ENCODE data around the gene SYT12. TPM values are rescaled to one million over a fixed set of nuclear protein-coding genes. Genes with fewer than 3 reads are reported as not detected.

Gene SYT12
- total RNA-seq, 2 experiments from 2014 or later: not detected

GRCh38 chr11:66985508-66986177 is 37.3 kb upstream of the SYT12 start:
- ChIA-PET POLR2A (no interaction called here), CTCF (no interaction called here)
- H3K27ac Mint-ChIP-seq: no peak overlapping the region
- Histone ChIP-seq H3K4me3 (ENCODE audit: low read length) (no peak overlapping the region), H3K27me3 (ENCODE audit: control insufficient read depth in 1 of 2, insufficient read depth in 2 of 2, low read length in 2 of 2) (peaks cover 0 to 3% of the 10 kb centered on the region in 2 experiments), H3K27ac (ENCODE audit: low read depth in 1 of 2, low read length in 2 of 2) (no peak overlapping the region), H3K4me1 (ENCODE audit: insufficient read depth, low read length) (peaks cover 4% of the 10 kb centered on the region), H3K9me3 (ENCODE audit: control insufficient read depth in 1 of 2, insufficient read depth in 1 of 2, low read length in 2 of 2) (no peaks in the 10 kb centered on the region), H3K36me3 (ENCODE audit: insufficient read depth, low read length) (no peaks in the 10 kb centered on the region)
- DNase-seq: no peak
- TF ChIP-seq CTCF (IDR thresholded peaks at IDR 0.05): no peak
- H3K36me3 Mint-ChIP-seq (ENCODE audit: low read depth): no peaks in the 10 kb centered on the region
- no peak for ATAC-seq (ENCODE audit: poor library complexity)
- intact Hi-C loops (cut with DNase I, micrococcal nuclease): no loop called here
- no peaks in the 10 kb centered on the region for H3K9me3 Mint-ChIP-seq
- H3K4me3 Mint-ChIP-seq: no peak overlapping the region
- H3K4me1 Mint-ChIP-seq (ENCODE audit: low read depth): no peaks in the 10 kb centered on the region
- H3K27me3 Mint-ChIP-seq: peaks cover 11% of the 10 kb centered on the region

- CTCF ChIA-PET: no interaction called here
- H3K27ac Mint-ChIP-seq: no peak overlapping the region
- intact Hi-C loops (cut with DNase I, micrococcal nuclease): no loop called here
These were observed 36.8 kb upstream of the SYT12 start for GRCh38 chr11:66986178-66986545.

GRCh38 chr11:66987158-66987620 is 35.7 kb upstream of the SYT12 start:
- no peaks in the 10 kb centered on the region for H3K27me3 ChIP-seq (ENCODE audit: control insufficient read depth in 1 of 2, insufficient read depth in 2 of 2, low read length in 2 of 2)
- H3K4me3 ChIP-seq (ENCODE audit: low read length): no peak overlapping the region
- Mint-ChIP-seq H3K4me3 (no peak overlapping the region), H3K9me3 (no peaks in the 10 kb centered on the region), H3K4me1 (ENCODE audit: low read depth) (no peaks in the 10 kb centered on the region), H3K36me3 (ENCODE audit: low read depth) (no peaks in the 10 kb centered on the region), H3K27me3 (peaks cover 13% of the 10 kb centered on the region), H3K27ac (no peak overlapping the region)
- ChIA-PET POLR2A (no interaction called here), CTCF (no interaction called here)
- H3K36me3 ChIP-seq (ENCODE audit: insufficient read depth, low read length): no peaks in the 10 kb centered on the region
- no peaks in the 10 kb centered on the region for H3K9me3 ChIP-seq (ENCODE audit: control insufficient read depth in 1 of 2, insufficient read depth in 1 of 2, low read length in 2 of 2)
- peaks cover under 1% of the 10 kb centered on the region for H3K4me1 ChIP-seq (ENCODE audit: insufficient read depth, low read length)
- ATAC-seq (ENCODE audit: poor library complexity): no peak
- DNase-seq: no peak
- no peak for TF ChIP-seq CTCF (IDR thresholded peaks at IDR 0.05)
- intact Hi-C loops (cut with DNase I, micrococcal nuclease): no loop called here
- no peak overlapping the region for H3K27ac ChIP-seq (ENCODE audit: low read depth in 1 of 2, low read length in 2 of 2)

More at GRCh38 chr11:66986178-66986545, 36.8 kb upstream of the SYT12 start:
- no peaks in the 10 kb centered on the region for H3K36me3 Mint-ChIP-seq (ENCODE audit: low read depth)
- POLR2A ChIA-PET: no interaction called here
- ATAC-seq (ENCODE audit: poor library complexity) (no peak), DNase-seq (no peak)
- no peaks in the 10 kb centered on the region for H3K36me3 ChIP-seq (ENCODE audit: insufficient read depth, low read length)
- H3K4me1 ChIP-seq (ENCODE audit: insufficient read depth, low read length): peaks cover 4% of the 10 kb centered on the region
- no peak overlapping the region for H3K4me3 ChIP-seq (ENCODE audit: low read length)
- H3K4me3 Mint-ChIP-seq: no peak overlapping the region
- no peak overlapping the region for H3K27ac ChIP-seq (ENCODE audit: low read depth in 1 of 2, low read length in 2 of 2)
- no peaks in the 10 kb centered on the region for H3K4me1 Mint-ChIP-seq (ENCODE audit: low read depth)
- H3K27me3 ChIP-seq (ENCODE audit: control insufficient read depth in 1 of 2, insufficient read depth in 2 of 2, low read length in 2 of 2): no peaks in the 10 kb centered on the region
- TF ChIP-seq CTCF (IDR thresholded peaks at IDR 0.05): no peak
- H3K9me3 Mint-ChIP-seq: no peaks in the 10 kb centered on the region
- no peaks in the 10 kb centered on the region for H3K9me3 ChIP-seq (ENCODE audit: control insufficient read depth in 1 of 2, insufficient read depth in 1 of 2, low read length in 2 of 2)
- H3K27me3 Mint-ChIP-seq: peaks cover 11% of the 10 kb centered on the region
